ENCODE measurements around the gene SGMS2. TPM values are rescaled to one million over a fixed set of nuclear protein-coding genes. Genes with fewer than 3 reads are reported as not detected.
"Not testable (repeated sequence)": the region's sequence is repeated elsewhere in the genome, so short reads cannot be mapped to it uniquely, and the experiment has no call there.

The SGMS2 gene
- total and polyA plus RNA-seq, 2 experiments from 2014 or later: 35.3 to 116 TPM

DNA sequence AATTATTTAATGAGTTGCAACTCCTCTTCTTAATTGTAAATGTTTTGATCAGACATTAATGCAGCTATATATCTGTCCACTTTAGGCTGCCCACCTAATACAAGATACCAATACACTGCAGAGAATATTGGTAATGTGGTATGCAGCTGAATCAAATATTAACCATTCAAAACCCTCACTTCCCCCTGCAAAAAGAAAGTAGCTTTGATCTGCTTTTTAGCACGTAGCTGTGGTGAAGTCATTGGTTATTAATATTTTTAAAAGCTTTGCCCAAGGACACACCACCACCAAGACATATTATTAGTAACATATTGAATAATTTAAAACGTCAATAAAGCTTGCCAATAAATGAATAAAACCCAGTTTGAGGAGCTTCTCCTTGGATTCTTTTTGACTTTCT is 78.0 kb downstream of the SGMS2 start:
- DNase-seq: no peak
- Histone ChIP-seq H3K4me2 (ENCODE audit: unreplicated experiment) (no peak overlapping the region), H3K79me2 (ENCODE audit: insufficient read depth) (no peaks in the 10 kb centered on the region), H3F3A (ENCODE audit: insufficient read depth) (no peaks in the 10 kb centered on the region), H3K9me3 (ENCODE audit: low read depth) (no peaks in the 10 kb centered on the region), H4K20me1 (ENCODE audit: insufficient read depth) (no peaks in the 10 kb centered on the region), H3K4me1 (ENCODE audit: insufficient read depth) (peaks cover 5% of the 10 kb centered on the region), H3K9me2 (ENCODE audit: insufficient read depth) (no peaks in the 10 kb centered on the region), H3K36me3 (ENCODE audit: low read depth) (0 out of 2 replicates have a peak, but pooled peaks cover 4% of the 10 kb centered on the region), H3K4me3 (no peak overlapping the region), H2AFZ (no peak overlapping the region), H3K27me3 (replicated peaks; ENCODE audit: insufficient read depth) (no peaks in the 10 kb centered on the region), H3K27ac (no peak overlapping the region), H3K9ac (no peak overlapping the region)
- TF ChIP-seq EZH2phosphoT487 (IDR thresholded peaks at IDR 0.05; ENCODE audit: insufficient read depth, low read depth) (no peak), EZH2 (IDR thresholded peaks at IDR 0.05; ENCODE audit: insufficient read depth, poor library complexity, severe bottlenecking) (no peak)
- in situ Hi-C loops (cut with MboI): no loop called here
- 77 to 90% methylated on average over 2 of the region's 2 CpGs for WGBS, 2 experiments (ENCODE audit: low coverage in 1 of 2, low lambda C conversion rate in 2 of 2, missing lambda C conversion rate in 2 of 2)

GRCh38 chr4:107905082-107905481 is 80.3 kb downstream of the SGMS2 start:
- DNase-seq; H3F3A ChIP-seq (ENCODE audit: insufficient read depth); H4K20me1 ChIP-seq (ENCODE audit: insufficient read depth); H2AFZ ChIP-seq; H3K79me2 ChIP-seq (ENCODE audit: insufficient read depth); H3K4me2 ChIP-seq (ENCODE audit: unreplicated experiment); H3K27me3 ChIP-seq (replicated peaks; ENCODE audit: insufficient read depth); H3K4me3 ChIP-seq; H3K9me3 ChIP-seq (ENCODE audit: low read depth); H3K9ac ChIP-seq; H3K4me1 ChIP-seq (ENCODE audit: insufficient read depth); H3K9me2 ChIP-seq (ENCODE audit: insufficient read depth); in situ Hi-C loops (cut with MboI); H3K36me3 ChIP-seq (ENCODE audit: low read depth); H3K27ac ChIP-seq: not testable (repeated sequence)
- 91 to 95% methylated on average over 3 of the region's 3 CpGs for WGBS, 2 experiments (ENCODE audit: low coverage in 1 of 2, low lambda C conversion rate in 2 of 2, missing lambda C conversion rate in 2 of 2)

DNA sequence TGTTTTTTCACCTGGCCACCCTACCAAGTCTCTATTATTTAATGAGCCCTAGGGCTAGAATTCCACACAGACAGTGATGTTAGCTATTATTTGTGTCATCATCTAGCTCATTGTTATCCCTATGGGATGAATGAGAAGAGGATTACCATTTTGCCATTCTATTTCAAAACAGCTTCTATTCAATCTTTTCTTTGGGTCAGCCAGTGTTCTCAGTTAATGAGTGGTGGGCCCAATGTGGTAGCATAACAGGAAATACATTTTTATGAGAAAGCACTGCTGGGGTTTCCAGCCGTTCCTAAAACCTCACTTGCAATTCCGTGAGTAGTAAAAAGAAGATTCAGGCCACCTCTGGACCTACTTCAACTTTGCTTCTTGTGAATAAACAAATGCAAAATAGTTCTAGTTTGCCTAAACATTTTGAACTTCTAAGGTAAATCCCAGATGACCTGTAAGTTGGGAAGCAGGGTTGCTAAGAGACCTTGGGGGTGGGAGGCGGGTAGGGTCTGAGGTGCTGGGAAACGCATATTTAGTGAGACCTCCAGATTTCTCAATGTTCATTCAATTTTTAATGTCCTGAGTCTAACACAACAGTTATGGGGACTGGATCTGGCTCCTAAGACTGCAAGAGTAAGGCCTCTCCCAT is 81.8 kb downstream of the SGMS2 start:
- Histone ChIP-seq H3K4me2 (ENCODE audit: unreplicated experiment) (no peak overlapping the region), H3K36me3 (ENCODE audit: low read depth) (peaks cover 5% of the 10 kb centered on the region; the same call in 1 of the 2 replicates), H3K79me2 (ENCODE audit: insufficient read depth) (no peaks in the 10 kb centered on the region), H3K4me1 (ENCODE audit: insufficient read depth) (no peaks in the 10 kb centered on the region), H3F3A (ENCODE audit: insufficient read depth) (no peaks in the 10 kb centered on the region), H3K9me3 (ENCODE audit: low read depth) (no peaks in the 10 kb centered on the region), H3K9ac (no peak overlapping the region), H4K20me1 (ENCODE audit: insufficient read depth) (no peaks in the 10 kb centered on the region), H3K4me3 (no peak overlapping the region), H3K27ac (no peak overlapping the region), H3K27me3 (replicated peaks; ENCODE audit: insufficient read depth) (no peaks in the 10 kb centered on the region), H3K9me2 (ENCODE audit: insufficient read depth) (no peaks in the 10 kb centered on the region), H2AFZ (no peak overlapping the region)
- WGBS, 2 experiments (ENCODE audit: low coverage in 1 of 2, low lambda C conversion rate in 2 of 2, missing lambda C conversion rate in 2 of 2): 91 to 95% methylated on average over 4 of the region's 4 CpGs
- DNase-seq: no peak
- no peak for TF ChIP-seq EZH2phosphoT487 (IDR thresholded peaks at IDR 0.05; ENCODE audit: insufficient read depth, low read depth)
- TF ChIP-seq EZH2 (IDR thresholded peaks at IDR 0.05; ENCODE audit: insufficient read depth, poor library complexity, severe bottlenecking): no peak
- in situ Hi-C loops (cut with MboI): no loop called here

DNA sequence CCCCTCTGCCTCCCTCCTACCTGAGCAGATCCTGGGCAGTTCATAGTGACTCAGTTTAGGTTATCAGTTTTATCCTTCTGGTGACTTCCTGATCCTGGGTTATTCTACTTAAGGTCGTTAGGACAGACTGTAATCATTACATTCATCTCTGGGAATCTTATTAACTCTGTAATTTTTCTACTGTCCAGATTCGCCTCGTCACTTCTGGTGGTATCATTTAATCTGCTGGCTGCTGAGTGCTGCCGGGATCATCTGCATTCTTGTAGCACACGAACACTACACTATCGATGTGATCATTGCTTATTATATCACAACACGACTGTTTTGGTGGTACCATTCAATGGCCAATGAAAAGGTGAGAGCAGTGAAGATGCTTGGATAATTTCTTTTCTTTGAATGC is 83.6 kb downstream of the SGMS2 start:
- Histone ChIP-seq H3K4me1 (ENCODE audit: insufficient read depth) (no peaks in the 10 kb centered on the region), H3K79me2 (ENCODE audit: insufficient read depth) (no peaks in the 10 kb centered on the region), H4K20me1 (ENCODE audit: insufficient read depth) (no peaks in the 10 kb centered on the region), H3K9ac (no peak overlapping the region), H3K4me2 (ENCODE audit: unreplicated experiment) (no peak overlapping the region), H3K9me2 (ENCODE audit: insufficient read depth) (no peaks in the 10 kb centered on the region), H3K27me3 (replicated peaks; ENCODE audit: insufficient read depth) (no peaks in the 10 kb centered on the region), H2AFZ (no peak overlapping the region), H3K9me3 (ENCODE audit: low read depth) (no peaks in the 10 kb centered on the region), H3K36me3 (ENCODE audit: low read depth) (peaks cover 5% of the 10 kb centered on the region; the same call in 1 of the 2 replicates), H3K4me3 (no peak overlapping the region), H3K27ac (no peak overlapping the region), H3F3A (ENCODE audit: insufficient read depth) (no peaks in the 10 kb centered on the region)
- 96% methylated on average over 7 of the region's 7 CpGs for WGBS, 2 experiments (ENCODE audit: low coverage in 1 of 2, low lambda C conversion rate in 2 of 2, missing lambda C conversion rate in 2 of 2)
- no peak for TF ChIP-seq EZH2 (IDR thresholded peaks at IDR 0.05; ENCODE audit: insufficient read depth, poor library complexity, severe bottlenecking)
- no peak for TF ChIP-seq EZH2phosphoT487 (IDR thresholded peaks at IDR 0.05; ENCODE audit: insufficient read depth, low read depth)
- in situ Hi-C loops (cut with MboI): no loop called here
- no peak for DNase-seq

Measured in GM23248 (cell line).